Myocyte (in vitro differentiated cells): Measurements from ENCODE around the gene MUC13. TPM values are rescaled to one million over a fixed set of nuclear protein-coding genes. Genes with fewer than 3 reads are reported as not detected.

Source experiments
- DNase-seq: peaks from one replicate; pipeline ENCODE4 v3.0.0-alpha.2; 2012; ENCODE audit warnings: low read depth
- total RNA-seq: library from RNA; depleted of rRNA; stranded (reverse); fragments of >200 nt; gene quantifications from 2 replicates; pipeline ENCODE4 v1.2.3, GENCODE V29; 2014

Gene MUC13
- total RNA-seq, 1 donor from 2014 or later = not detected

GRCh38 chr3:124879337-124879680, 55.2 kb downstream of the MUC13 start:
- DNase-seq = no peak

DNA sequence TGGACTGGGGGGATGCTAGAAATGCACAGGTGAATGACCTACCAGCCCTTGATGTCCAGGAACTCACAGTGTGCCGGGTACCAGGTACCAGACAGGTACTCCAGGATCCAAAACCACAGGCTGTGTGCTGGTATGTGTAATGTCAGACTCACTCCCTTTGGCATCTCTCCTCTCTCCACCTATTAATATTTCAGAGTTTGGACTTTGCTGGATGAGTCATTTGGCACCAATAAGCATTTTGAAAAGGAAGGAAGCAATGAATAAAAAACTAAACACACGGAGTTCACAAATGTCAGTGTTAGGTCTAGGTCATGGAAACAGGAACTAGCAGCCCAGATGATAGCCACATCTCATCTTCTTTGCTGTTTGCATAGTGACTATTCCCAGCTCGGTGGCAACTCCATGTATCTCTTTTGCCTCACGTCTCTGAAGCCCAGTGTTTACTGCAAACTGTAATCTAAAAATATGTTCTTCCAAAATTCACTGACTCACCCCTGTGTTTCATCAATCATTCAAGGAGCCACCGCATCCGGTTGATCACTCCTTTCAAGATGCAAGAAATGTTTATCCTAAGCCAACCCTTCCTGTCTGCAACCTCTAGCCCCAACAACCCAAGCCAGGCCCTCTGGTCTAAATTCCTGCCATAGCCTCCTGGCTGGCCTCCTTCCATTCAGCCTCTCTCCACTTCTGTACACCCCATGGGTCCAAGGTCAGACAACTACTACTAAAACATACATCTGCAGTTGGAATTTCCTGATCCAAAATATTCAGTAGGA, 55.8 kb downstream of the MUC13 start:
- peak; percentile 87 for DNase-seq

- no peak for DNase-seq
These were observed 56.9 kb downstream of the MUC13 start for GRCh38 chr3:124877674-124878073.

DNA sequence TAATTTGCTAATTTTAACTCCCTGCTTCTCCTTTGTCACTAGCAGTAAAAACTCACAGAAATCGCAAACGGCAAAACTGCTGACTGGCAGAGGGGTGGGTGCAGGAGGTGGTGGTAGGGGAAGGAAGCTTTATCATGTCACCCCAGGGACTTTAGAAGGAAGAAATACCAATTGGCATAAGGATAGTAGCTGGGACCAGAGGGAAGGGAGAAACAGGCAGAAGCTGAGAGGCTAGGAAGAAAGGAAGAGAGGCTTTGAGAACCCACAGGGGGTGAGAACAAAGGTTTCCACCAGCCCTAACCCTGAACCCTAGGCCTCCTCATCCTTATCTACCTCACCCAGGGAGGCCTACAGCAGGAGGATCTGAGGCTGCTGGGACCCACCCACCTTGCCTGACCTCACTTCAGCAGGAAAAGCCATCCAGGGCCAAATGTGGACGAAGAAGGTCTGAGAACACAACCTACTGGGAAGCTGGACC, 58.1 kb downstream of the MUC13 start:
- DNase-seq = no peak

DNA sequence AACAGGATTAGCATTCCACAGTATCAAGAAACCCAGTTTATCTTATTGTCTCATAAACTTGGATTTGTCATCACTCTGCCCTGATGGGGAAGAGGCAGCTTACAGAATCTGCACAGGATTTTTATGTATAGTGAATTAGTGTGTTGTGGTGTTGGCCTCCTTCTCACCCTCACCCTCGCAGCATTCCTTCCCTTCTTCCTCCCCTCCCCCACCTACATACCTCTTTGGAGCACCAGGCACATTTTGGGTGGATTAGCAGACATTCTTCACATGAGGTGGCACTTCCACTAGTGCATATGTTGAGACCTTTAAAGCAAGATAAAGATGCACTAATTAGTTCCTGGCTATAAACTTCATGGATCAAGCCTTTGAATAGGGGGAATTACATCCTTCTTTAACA, 61.3 kb downstream of the MUC13 start:
- no peak for DNase-seq

DNA sequence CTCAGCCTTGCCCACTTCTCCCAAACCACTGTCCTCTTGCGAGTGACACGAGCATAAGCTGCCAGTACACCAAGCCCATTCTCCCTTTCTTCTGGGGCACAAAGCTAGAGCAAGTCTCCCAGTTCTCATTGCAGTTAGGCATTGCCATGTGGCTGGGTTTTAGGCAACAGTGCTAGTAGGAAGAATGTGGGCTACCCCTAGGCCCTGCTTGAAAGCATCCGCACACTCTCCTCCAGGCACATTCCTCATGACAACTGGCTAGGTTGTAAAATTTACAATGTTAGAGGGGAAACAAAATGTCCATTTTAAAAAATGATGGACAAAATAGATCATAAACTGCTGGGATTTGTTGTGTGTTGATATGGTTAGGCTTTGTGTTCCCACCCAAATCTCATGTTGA, 67.0 kb downstream of the MUC13 start:
- no peak for DNase-seq

GRCh38 chr3:124862006-124862405, 72.5 kb downstream of the MUC13 start:
- peak; percentile 44 for DNase-seq

DNA sequence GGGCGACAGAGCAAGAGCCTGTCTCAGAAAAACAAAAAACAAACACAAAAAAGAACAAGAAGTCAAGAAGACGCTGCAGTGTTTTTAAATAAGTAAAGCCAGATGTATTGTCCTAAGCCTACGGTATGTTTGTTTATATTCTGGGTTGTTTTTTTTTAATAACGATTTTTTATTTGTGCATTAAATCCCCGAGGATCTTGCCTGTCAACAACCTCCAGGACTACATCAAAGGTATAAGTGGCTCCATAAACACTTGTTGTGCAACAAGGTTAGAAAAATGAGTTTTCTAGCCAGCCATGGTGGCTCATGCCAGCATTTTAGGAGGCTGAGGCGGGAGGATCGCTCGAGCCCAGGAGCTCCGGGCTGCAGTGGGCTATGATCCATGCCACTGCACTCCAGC, 73.5 kb downstream of the MUC13 start:
- DNase-seq = no peak

- peak; percentile 98 for DNase-seq
These were observed 74.0 kb downstream of the MUC13 start for GRCh38 chr3:124860599-124860998.

- peak; percentile 80 for DNase-seq
These were observed 75.5 kb downstream of the MUC13 start for GRCh38 chr3:124859025-124859424.

DNA sequence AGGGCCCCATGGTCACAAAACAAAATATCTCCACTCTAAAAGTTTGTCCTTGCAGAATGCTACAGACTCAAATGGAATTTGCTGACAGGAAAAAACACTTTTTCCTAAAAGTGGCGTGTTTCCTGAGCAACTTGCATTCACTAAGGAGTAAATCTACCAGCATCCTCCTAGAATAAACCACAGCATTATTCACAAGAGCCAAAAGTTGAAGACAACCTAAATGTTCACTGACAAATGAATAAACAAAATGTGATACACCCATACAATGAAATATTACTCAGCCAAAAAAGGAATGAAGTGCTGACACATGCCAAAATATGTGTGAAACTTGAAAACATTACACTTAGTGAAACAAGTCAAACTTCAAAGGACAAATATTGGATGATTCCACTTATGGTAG, 76.3 kb downstream of the MUC13 start:
- DNase-seq = peak; percentile 51

- no peak for DNase-seq
These were observed 77.9 kb downstream of the MUC13 start for GRCh38 chr3:124856677-124857076.

Other genes starting within 250 kb of the MUC13 start
- 11.6 and 18.7 TPM in 2 replicates for gene UMPS, start 204.3 kb downstream of the MUC13 start, total RNA-seq
- gene ITGB5, start 47.4 kb downstream of the MUC13 start, total RNA-seq = 203 and 258 TPM in 2 replicates
- 26.1 and 32.4 TPM in 2 replicates for gene HEG1, start 121.2 kb upstream of the MUC13 start, total RNA-seq